GM18499 (cell line): ENCODE data around the gene KLHL13.
"Not testable (repeated sequence)": the region's sequence is repeated elsewhere in the genome, so short reads cannot be mapped to it uniquely, and the experiment has no call there.

Experiments used
- ATAC-seq: cut with Tn5 transposase; IDR thresholded peaks from one replicate; pipeline ENCODE4 v1.9.1; 2021; ENCODE audit warnings: moderate number of reproducible peaks; ENCODE audit not compliant: insufficient read depth, unreplicated experiment

KLHL13 gene

GRCh38 chrX:117996408-117996807, 120.2 kb downstream of the KLHL13 start:
- ATAC-seq: no peak

- no peak for ATAC-seq
Measured at GRCh38 chrX:117995378-117995777, 121.2 kb downstream of the KLHL13 start.

GRCh38 chrX:117992192-117992723, 124.4 kb downstream of the KLHL13 start:
- no peak for ATAC-seq

DNA sequence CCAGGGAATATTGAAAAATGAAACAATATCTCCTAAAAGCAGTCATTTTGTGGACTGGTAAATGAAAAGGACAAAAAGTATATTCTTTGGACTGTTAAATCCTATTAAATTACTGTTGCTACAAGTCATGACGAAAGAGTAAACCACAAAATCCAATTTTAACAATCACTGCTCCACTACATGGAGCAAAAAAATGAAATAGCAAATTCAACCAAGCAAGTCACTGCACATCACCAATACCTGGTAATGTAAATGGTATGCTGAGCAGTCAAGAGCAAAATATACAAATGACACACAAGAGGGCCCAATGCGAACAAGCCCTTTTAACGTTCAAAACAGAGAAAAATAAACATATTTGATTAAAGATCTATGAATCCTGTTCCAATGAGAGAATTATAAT, 126.2 kb downstream of the KLHL13 start:
- no peak for ATAC-seq

DNA sequence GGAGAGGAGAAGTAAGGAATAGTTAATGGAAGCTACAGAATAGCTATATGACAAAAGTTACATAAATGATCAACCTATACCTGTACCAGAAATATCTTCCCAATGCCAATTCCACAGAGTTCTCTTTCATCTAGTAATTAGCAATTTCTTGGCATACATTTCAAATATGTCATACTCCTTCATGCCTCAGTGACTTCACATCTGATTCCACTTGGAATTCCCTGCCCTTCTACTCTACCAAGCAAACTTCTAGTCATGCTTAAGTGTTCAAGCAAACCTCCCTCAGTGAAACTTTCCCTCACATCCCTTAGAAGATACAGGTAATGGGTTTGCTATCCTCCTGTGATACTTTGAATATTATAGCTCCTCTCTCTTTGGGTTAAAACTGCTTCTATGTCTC, 127.1 kb downstream of the KLHL13 start:
- no peak for ATAC-seq

DNA sequence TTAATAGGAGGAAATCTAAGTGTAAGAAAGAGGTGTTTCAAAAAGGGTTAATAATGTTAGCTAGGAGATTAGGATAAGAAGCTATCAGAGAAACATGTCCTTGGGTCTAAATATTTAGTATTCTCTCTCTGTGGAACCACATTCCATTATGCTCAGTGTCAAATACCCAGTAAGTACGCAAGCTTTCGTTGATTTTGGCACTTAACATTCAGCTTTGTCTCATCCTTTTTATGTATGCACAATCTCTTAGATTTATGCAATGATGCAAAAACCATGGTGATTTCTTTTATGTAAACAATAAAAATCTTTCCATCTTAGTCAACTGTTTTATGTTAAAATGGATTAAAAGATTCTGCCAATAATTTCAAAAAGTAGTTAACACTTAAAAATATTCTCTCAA, 129.2 kb downstream of the KLHL13 start:
- ATAC-seq: no peak

- ATAC-seq: no peak
Measured at GRCh38 chrX:117985241-117985640, 131.4 kb downstream of the KLHL13 start.

DNA sequence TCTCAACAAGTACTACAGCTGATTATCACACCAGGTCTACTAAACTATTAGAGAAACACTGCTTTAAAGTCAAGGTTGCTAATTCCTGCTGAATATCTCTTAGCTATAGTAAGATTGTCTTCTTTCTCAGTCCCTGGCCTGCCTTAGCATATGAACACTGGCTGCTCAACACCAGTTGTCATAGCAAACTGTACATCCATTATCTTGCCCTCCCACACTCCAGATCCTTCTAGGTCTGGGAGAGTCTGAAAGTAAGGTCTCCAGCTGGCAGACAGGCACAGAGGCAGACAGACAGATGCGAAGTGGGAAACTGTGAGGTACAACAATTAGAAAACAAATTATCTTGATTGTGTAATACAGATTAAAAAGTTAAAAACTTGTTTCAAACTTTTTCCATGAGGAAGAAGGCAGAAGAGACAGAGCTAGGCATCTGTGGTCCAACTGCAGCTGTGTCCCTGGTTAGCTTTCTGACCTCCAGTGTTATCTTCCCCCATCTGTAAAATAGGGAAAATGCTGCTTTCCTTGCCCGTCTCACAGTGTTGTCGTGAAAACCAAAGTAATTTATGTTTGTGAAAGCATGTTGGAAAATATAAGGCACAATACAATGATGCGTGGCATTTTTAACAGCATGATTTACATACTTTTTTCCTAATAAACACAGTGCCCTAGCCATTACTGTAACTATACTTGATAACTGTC, 133.8 kb downstream of the KLHL13 start:
- ATAC-seq: no peak

DNA sequence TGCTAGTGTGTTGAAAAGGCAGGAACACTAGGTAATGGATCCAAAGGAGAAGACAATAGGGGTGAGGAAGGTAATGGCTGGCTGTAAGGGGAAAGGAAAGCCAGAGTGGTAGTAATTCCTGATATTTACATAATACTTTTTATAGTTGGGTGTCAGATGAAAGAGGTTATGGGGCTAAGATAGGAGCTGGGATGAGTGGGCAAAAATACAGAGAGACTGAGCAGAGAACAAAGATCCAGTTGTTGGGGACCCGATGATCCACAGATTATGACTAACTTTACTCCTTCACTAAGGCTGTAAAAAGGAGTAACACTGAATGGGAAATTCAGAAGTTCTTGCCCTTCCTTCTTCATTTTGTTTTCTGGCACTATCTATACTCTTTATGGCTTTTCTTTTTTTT, 138.2 kb downstream of the KLHL13 start:
- ATAC-seq: no peak

DNA sequence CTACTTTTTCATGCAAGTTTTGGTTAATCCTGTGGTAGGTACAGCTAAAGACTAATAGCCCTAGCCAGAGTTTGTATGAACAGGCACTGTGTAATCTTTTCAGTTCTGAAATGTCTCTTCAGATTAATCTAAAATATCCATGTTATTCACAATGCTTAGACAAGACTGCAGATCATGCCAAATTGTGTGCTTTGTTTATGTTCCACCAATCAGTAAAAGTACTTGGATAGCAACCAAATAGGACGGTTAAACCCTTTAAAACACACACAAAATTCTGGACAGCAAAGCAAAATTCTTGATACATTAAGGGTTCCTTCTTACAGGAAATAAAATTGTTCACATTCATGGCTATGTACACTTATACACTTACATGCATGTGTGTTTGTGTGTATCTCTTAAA, 139.1 kb downstream of the KLHL13 start:
- no peak for ATAC-seq

- ATAC-seq: no peak
Measured at GRCh38 chrX:117973110-117973807, 143.4 kb downstream of the KLHL13 start.

- no peak for ATAC-seq
Measured at GRCh38 chrX:117972711-117973109, 143.9 kb downstream of the KLHL13 start.

GRCh38 chrX:117969782-117970181, 146.8 kb downstream of the KLHL13 start:
- ATAC-seq: no peak

- no peak for ATAC-seq
Measured at GRCh38 chrX:117969328-117969727, 147.3 kb downstream of the KLHL13 start.

GRCh38 chrX:117959045-117959444, 157.6 kb downstream of the KLHL13 start:
- ATAC-seq: no peak

- no peak for ATAC-seq
Measured at GRCh38 chrX:117957128-117957527, 159.5 kb downstream of the KLHL13 start.

DNA sequence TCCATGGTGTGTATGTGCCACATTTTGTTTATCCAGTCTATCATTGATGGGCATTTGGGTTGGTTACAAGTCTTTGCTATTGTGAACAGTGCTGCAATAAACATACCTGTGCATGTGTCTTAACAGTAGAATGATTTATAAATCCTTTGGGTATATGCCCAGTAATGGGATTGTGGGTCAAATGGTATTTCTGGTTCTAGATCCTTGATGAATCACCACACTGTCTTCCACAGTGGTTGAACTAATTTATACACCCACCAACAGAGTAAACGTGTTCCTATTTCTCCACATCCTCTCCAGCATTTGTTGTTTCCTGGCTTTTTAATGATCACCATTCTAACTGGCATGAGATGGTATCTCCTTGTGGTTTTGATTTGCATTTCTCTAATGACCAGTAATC, 177.3 kb downstream of the KLHL13 start:
- not testable (repeated sequence) for ATAC-seq

DNA sequence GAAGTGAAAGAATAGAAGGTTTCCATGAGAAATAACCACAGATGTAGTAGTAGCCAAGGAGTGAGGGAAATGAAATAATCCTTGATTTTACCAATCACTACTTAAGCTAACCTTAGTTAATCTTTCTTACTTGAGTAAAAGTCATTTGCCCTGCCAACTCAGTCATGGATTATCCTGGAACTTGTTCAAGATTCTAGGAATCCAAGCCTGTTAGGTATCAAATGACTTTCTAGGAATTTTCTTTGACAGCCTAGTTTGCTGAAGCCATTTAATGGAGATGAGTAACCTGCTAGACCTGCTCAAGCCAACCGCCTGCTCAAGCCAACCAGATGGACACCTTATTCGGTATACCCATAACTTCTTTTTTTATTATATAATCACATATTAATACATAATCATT, 180.5 kb downstream of the KLHL13 start:
- ATAC-seq: no peak

GRCh38 chrX:117930116-117930515, 186.5 kb downstream of the KLHL13 start:
- not testable (repeated sequence) for ATAC-seq

- ATAC-seq: no peak
Measured at GRCh38 chrX:117919755-117920154, 196.9 kb downstream of the KLHL13 start.

DNA sequence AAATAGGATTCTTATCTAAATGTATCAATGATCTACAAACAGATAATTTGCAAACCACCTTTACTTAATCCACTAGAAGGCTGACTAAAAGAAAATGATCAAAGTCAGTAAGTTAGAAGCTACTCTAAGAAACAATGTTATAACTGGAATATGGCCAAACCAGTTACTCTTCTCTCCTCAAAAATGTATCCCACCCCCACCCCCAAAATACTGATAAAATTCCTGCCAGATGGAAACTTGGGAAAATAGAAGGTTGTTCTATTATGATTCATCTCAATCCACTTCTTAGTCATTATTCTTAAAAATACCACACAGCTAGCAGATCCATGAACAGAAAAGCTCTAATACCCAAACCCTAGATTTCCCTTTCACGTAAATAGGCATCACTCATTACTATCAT, 206.4 kb downstream of the KLHL13 start:
- no peak for ATAC-seq

DNA sequence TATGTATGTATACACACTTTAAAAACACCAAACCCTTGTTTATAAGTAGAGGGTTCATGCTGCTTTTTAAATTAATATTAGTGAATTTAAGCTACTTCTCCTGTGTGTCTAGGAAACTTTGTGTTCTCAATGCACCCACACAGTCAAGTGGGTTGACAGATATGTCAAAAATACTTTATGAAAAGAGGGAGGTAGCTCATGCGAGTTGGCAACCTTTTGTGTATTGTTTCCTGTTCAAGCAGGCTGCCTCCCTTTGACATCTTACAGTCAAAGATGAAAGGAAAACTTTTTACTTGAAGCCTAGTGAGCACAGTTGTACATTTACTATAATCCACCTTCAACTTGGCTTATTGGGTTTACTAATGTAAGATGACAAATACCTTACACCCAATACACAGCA, 218.4 kb downstream of the KLHL13 start:
- ATAC-seq: no peak
